Measurements from ENCODE around the gene CCT8. TPM values are rescaled to one million over a fixed set of nuclear protein-coding genes. Genes with fewer than 3 reads are reported as not detected.
A peak's percentile ranks its signal among the peaks of the same experiment; 100 is the strongest.

The CCT8 gene
- polyA plus RNA-seq, 1 experiment = 71.6 TPM

DNA sequence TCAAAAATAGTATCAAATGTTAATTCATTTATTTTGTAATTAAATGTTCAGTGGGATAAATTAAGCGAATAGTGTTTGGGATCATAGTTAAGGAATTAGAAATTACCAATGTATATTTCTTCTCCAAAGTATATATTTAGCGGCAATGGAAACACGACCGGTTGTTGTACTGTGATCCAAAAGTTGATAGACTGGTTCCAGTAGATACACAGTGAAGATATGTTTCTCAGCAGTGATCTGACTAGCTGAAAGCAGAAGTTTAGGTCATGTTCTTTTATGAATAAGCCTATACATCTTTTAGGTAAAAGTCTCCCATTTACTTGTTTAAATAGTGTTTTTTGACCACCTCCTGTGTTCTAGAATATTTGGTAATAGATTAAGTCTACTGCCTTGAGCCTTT is 40.1 kb downstream of the CCT8 start:
- CTCF ChIA-PET = interaction anchor here (0.6 kb wide), 1 partner anchor 10 kb away, joined by 4 read pairs; no protein-coding TSS in a partner anchor
- peaks cover 9% of the 10 kb centered on the region for H3K36me3 ChIP-seq (ENCODE audit: control insufficient read depth, insufficient read depth, low read length)
- POLR2A ChIA-PET = no interaction called here

DNA sequence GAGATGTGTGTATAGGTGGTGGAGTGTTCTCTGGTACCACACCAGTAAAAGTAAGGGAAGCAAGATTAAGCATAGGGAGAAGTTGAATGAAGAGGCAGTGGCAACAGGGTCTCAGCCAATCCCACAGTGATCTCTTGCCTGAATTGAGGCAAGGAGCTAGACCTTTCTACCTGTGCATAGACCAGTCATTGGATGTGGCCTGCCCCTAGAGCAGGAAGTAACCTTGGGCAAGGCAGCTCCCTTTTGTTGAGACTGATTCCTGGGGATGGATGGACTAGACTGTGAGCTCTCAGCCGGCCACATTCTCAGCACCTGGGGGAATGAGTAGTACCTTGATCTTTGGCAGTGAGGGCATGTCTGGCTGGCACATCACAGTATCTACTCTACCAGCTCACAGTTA is 42.5 kb downstream of the CCT8 start:
- Histone ChIP-seq H3K36me3 (ENCODE audit: control insufficient read depth, insufficient read depth, low read length) (peaks cover 6% of the 10 kb centered on the region), H3K4me3 (ENCODE audit: low read depth, low read length) (no peak overlapping the region), H3K27me3 (ENCODE audit: control insufficient read depth, insufficient read depth, low read length) (no peaks in the 10 kb centered on the region)
- TF ChIP-seq, protein P1, sequence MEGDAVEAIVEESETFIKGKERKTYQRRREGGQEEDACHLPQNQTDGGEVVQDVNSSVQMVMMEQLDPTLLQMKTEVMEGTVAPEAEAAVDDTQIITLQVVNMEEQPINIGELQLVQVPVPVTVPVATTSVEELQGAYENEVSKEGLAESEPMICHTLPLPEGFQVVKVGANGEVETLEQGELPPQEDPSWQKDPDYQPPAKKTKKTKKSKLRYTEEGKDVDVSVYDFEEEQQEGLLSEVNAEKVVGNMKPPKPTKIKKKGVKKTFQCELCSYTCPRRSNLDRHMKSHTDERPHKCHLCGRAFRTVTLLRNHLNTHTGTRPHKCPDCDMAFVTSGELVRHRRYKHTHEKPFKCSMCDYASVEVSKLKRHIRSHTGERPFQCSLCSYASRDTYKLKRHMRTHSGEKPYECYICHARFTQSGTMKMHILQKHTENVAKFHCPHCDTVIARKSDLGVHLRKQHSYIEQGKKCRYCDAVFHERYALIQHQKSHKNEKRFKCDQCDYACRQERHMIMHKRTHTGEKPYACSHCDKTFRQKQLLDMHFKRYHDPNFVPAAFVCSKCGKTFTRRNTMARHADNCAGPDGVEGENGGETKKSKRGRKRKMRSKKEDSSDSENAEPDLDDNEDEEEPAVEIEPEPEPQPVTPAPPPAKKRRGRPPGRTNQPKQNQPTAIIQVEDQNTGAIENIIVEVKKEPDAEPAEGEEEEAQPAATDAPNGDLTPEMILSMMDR (IDR thresholded peaks at IDR 0.05; ENCODE audit: insufficient read depth, low read depth, low read length) = no peak
- ChIA-PET CTCF (no interaction called here), POLR2A (no interaction called here)
- DNase-seq (ENCODE audit: low read depth) = no peak

More for the DNA sequence above, 40.1 kb downstream of the CCT8 start:
- Histone ChIP-seq H3K27me3 (ENCODE audit: control insufficient read depth, insufficient read depth, low read length) (no peaks in the 10 kb centered on the region), H3K4me3 (ENCODE audit: low read depth, low read length) (no peak overlapping the region)
- DNase-seq (ENCODE audit: low read depth) = no peak
- TF ChIP-seq, protein P1 (IDR thresholded peaks at IDR 0.05; ENCODE audit: insufficient read depth, low read depth, low read length) = no peak

- POLR2A ChIA-PET = no interaction called here
- peaks cover 6% of the 10 kb centered on the region for H3K36me3 ChIP-seq (ENCODE audit: control insufficient read depth, insufficient read depth, low read length)
- CTCF ChIA-PET = no interaction called here
- no peak overlapping the region for H3K4me3 ChIP-seq (ENCODE audit: low read depth, low read length)
- TF ChIP-seq, protein P1 (IDR thresholded peaks at IDR 0.05; ENCODE audit: insufficient read depth, low read depth, low read length) = no peak
- DNase-seq (ENCODE audit: low read depth) = no peak
- H3K27me3 ChIP-seq (ENCODE audit: control insufficient read depth, insufficient read depth, low read length) = no peaks in the 10 kb centered on the region
Measured at GRCh38 chr21:29029524-29029923, 43.9 kb downstream of the CCT8 start.

DNA sequence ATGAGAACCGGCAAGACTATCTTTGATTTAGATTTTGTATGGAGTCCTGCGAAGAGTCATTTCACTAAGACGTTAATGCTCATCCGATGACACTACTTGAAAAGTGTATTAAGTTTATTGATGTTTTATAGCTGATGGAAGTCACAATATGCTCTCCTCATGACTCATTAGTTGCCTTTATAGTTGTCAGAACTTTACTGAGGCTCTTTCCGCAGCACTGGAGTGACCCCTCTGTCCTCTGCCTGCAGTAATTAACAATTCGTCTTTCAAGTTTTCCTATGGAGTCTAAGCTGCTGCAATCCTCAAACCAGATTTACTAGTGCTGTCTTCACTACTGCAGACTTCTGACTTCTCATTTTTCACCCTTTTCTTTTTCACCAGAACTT is 48.1 kb downstream of the CCT8 start:
- peak overlapping the region; percentile 71 for H3K4me3 ChIP-seq (ENCODE audit: low read depth, low read length)
- DNase-seq (ENCODE audit: low read depth) = no peak
- no peaks in the 10 kb centered on the region; the same call in 1 of the 2 replicates for H3K36me3 ChIP-seq (ENCODE audit: control insufficient read depth, insufficient read depth, low read length)
- ChIA-PET CTCF (interaction anchor here (1.4 to 1.5 kb wide), 2 partner anchors 47 to 319 kb away, joined by 3 to 4 read pairs; no protein-coding TSS in a partner anchor), POLR2A (interaction anchor here (1.7 kb wide), 1 partner anchor 23 kb away, joined by 6 read pairs; no protein-coding TSS in a partner anchor)
- no peaks in the 10 kb centered on the region for H3K27me3 ChIP-seq (ENCODE audit: control insufficient read depth, insufficient read depth, low read length)
- TF ChIP-seq, protein P1 (IDR thresholded peaks at IDR 0.05; ENCODE audit: insufficient read depth, low read depth, low read length) = no peak

GRCh38 chr21:29024474-29025327 is 48.7 kb downstream of the CCT8 start, which contains the start of gene USP16:
TSS of gene USP16 (plus strand) at chr21:29024668. CDS start at chr21:29027914, 3,246 bp downstream.
- CTCF ChIA-PET = interaction anchor here (0.6 to 1.5 kb wide), 3 partner anchors 25 to 320 kb away, joined by 3 to 4 read pairs (median 3); no protein-coding TSS in a partner anchor
- TF ChIP-seq, protein P1 (IDR thresholded peaks at IDR 0.05; ENCODE audit: insufficient read depth, low read depth, low read length) = peak; percentile 27
- DNase-seq (ENCODE audit: low read depth) = peak; percentile 97
- no peaks in the 10 kb centered on the region for H3K27me3 ChIP-seq (ENCODE audit: control insufficient read depth, insufficient read depth, low read length)
- H3K4me3 ChIP-seq (ENCODE audit: low read depth, low read length) = peak within 1 kb of the TSS; percentile 71
- POLR2A ChIA-PET = interaction anchor here (1.7 kb wide), 1 partner anchor 22 kb away, joined by 6 read pairs; no protein-coding TSS in a partner anchor
- no peaks in the 10 kb centered on the region; the same call in 1 of the 2 replicates for H3K36me3 ChIP-seq (ENCODE audit: control insufficient read depth, insufficient read depth, low read length)
